Measurements from ENCODE around the gene H1-8. TPM values are rescaled to one million over a fixed set of nuclear protein-coding genes. Genes with fewer than 3 reads are reported as not detected.

The H1-8 gene
- total RNA-seq, 2 donors from 2014 or later, result not detected

GRCh38 chr3:129598000-129598381, 55.0 kb downstream of the H1-8 start:
- 37% methylated on average over 5 of the region's 5 CpGs for WGBS
- peaks cover 15% of the 10 kb centered on the region for H3K4me1 ChIP-seq (replicated peaks)
- no peaks in the 10 kb centered on the region for H3K9me3 ChIP-seq
- no peak for DNase-seq (ENCODE audit: low spot score)
- H3K27me3 ChIP-seq (replicated peaks; ENCODE audit: insufficient read depth), result no peaks in the 10 kb centered on the region
- intact Hi-C loops (cut with DNase I), result loop anchor here (10.0 kb wide), 1 partner anchor 113 kb away; no protein-coding TSS in a partner anchor
- no peaks in the 10 kb centered on the region for H3K36me3 ChIP-seq
- H3K4me3 ChIP-seq, result no peak overlapping the region
- H3K27ac ChIP-seq, result peak overlapping the region; percentile 61 to 72
- TF ChIP-seq POLR2AphosphoS5 (IDR thresholded peaks at IDR 0.05), result no peak
- TF ChIP-seq POLR2A (IDR thresholded peaks at IDR 0.05), result no peak
- TF ChIP-seq CTCF (IDR thresholded peaks at IDR 0.05), result no peak

GRCh38 chr3:129598484-129598883, 55.5 kb downstream of the H1-8 start:
- 91% methylated on average over 11 of the region's 11 CpGs for WGBS
- Histone ChIP-seq H3K4me1 (replicated peaks) (peaks cover 14% of the 10 kb centered on the region), H3K27ac (peak overlapping the region; percentile 61 to 72), H3K27me3 (replicated peaks; ENCODE audit: insufficient read depth) (no peaks in the 10 kb centered on the region), H3K36me3 (no peaks in the 10 kb centered on the region), H3K9me3 (no peaks in the 10 kb centered on the region), H3K4me3 (no peak overlapping the region)
- no peak for DNase-seq (ENCODE audit: low spot score)
- TF ChIP-seq POLR2AphosphoS5 (IDR thresholded peaks at IDR 0.05) (no peak), CTCF (IDR thresholded peaks at IDR 0.05) (no peak), POLR2A (IDR thresholded peaks at IDR 0.05) (no peak)
- intact Hi-C loops (cut with DNase I), result loop anchor here (10.0 kb wide), 1 partner anchor 114 kb away; no protein-coding TSS in a partner anchor

- H3K27me3 ChIP-seq (replicated peaks; ENCODE audit: insufficient read depth), result no peaks in the 10 kb centered on the region
- no peak for DNase-seq (ENCODE audit: low spot score)
- intact Hi-C loops (cut with DNase I), result loop anchor here (10.0 kb wide), 1 partner anchor 114 kb away; no protein-coding TSS in a partner anchor
- H3K4me1 ChIP-seq (replicated peaks), result peaks cover 8% of the 10 kb centered on the region
- H3K27ac ChIP-seq, result peak overlapping the region in 1 of 2 donors; percentile 13
- H3K9me3 ChIP-seq, result no peaks in the 10 kb centered on the region
- WGBS, result 86% methylated on average over 19 of the region's 19 CpGs
- H3K36me3 ChIP-seq, result no peaks in the 10 kb centered on the region
- TF ChIP-seq POLR2A (IDR thresholded peaks at IDR 0.05), result no peak
- no peak overlapping the region for H3K4me3 ChIP-seq
These were observed 56.1 kb downstream of the H1-8 start for GRCh38 chr3:129599073-129599472.

GRCh38 chr3:129599607-129600006, 56.6 kb downstream of the H1-8 start:
- no peak for TF ChIP-seq POLR2A (IDR thresholded peaks at IDR 0.05)
- no peak for TF ChIP-seq POLR2AphosphoS5 (IDR thresholded peaks at IDR 0.05)
- no peak for TF ChIP-seq CTCF (IDR thresholded peaks at IDR 0.05)
- DNase-seq (ENCODE audit: low spot score), result no peak
- 73% methylated on average over 5 of the region's 5 CpGs for WGBS
- H3K27me3 ChIP-seq (replicated peaks; ENCODE audit: insufficient read depth), result no peaks in the 10 kb centered on the region
- H3K4me3 ChIP-seq, result no peak overlapping the region
- peaks cover 5% of the 10 kb centered on the region for H3K4me1 ChIP-seq (replicated peaks)
- intact Hi-C loops (cut with DNase I), result loop anchor here (10.0 kb wide), 1 partner anchor 115 kb away; no protein-coding TSS in a partner anchor
- no peaks in the 10 kb centered on the region for H3K36me3 ChIP-seq
- peak overlapping the region; percentile 6 to 35 for H3K27ac ChIP-seq
- no peaks in the 10 kb centered on the region for H3K9me3 ChIP-seq

GRCh38 chr3:129600348-129600747, 57.4 kb downstream of the H1-8 start:
- Histone ChIP-seq H3K4me1 (replicated peaks) (peaks cover 3% of the 10 kb centered on the region), H3K4me3 (no peak overlapping the region), H3K36me3 (no peaks in the 10 kb centered on the region), H3K9me3 (no peaks in the 10 kb centered on the region), H3K27ac (peak overlapping the region in 1 of 2 donors; percentile 35), H3K27me3 (replicated peaks; ENCODE audit: insufficient read depth) (no peaks in the 10 kb centered on the region)
- WGBS, result 98% methylated on average over 2 of the region's 2 CpGs
- intact Hi-C loops (cut with DNase I), result no loop called here
- no peak for DNase-seq (ENCODE audit: low spot score)
- no peak for TF ChIP-seq CTCF (IDR thresholded peaks at IDR 0.05)
- no peak for TF ChIP-seq POLR2A (IDR thresholded peaks at IDR 0.05)
- no peak for TF ChIP-seq POLR2AphosphoS5 (IDR thresholded peaks at IDR 0.05)

Small RNA genes within 50 kb of the gene (small RNA-seq; reads per million reads assigned to genes)
- gene RN7SL752P, result 0 reads per million in 2 donors

Other genes with a start within 250 kb of the H1-8 start
- 10 to 100 TPM in 1 of 2 donors, 1 to 10 TPM in 1; 6.2 to 13.7 TPM for gene EFCAB12, start 114.5 kb upstream of the H1-8 start, total RNA-seq
- gene MBD4, start 103.2 kb upstream of the H1-8 start, total RNA-seq, result 10 to 100 TPM; 20.6 to 34.0 TPM
- 10 to 100 TPM; 60.8 to 91.3 TPM for gene IFT122, start 103.0 kb upstream of the H1-8 start, total RNA-seq
- under 1 TPM in 1 of 2 donors, not detected in 1; 0.23 TPM for gene RHO, start 14.5 kb upstream of the H1-8 start, total RNA-seq
- gene PLXND1, start 63.5 kb downstream of the H1-8 start, total RNA-seq, result 10 to 100 TPM; 19.7 to 83.6 TPM

Measured in prostate gland (tissue), 2 donors.